DMS114 treated with DMSO at 0.1 percent for 48 hours (cell line): ENCODE data around the gene FOS.
A peak's percentile ranks its signal among the peaks of the same experiment; 100 is the strongest.
"Not testable (repeated sequence)": the region's sequence is repeated elsewhere in the genome, so short reads cannot be mapped to it uniquely, and the experiment has no call there.

ENCODE experiments used
- DNase-seq: peaks from one replicate; lab custom pipeline; 2025; ENCODE audit not compliant: unreplicated experiment; lab: John Stamatoyannopoulos, UW

Gene FOS

DNA sequence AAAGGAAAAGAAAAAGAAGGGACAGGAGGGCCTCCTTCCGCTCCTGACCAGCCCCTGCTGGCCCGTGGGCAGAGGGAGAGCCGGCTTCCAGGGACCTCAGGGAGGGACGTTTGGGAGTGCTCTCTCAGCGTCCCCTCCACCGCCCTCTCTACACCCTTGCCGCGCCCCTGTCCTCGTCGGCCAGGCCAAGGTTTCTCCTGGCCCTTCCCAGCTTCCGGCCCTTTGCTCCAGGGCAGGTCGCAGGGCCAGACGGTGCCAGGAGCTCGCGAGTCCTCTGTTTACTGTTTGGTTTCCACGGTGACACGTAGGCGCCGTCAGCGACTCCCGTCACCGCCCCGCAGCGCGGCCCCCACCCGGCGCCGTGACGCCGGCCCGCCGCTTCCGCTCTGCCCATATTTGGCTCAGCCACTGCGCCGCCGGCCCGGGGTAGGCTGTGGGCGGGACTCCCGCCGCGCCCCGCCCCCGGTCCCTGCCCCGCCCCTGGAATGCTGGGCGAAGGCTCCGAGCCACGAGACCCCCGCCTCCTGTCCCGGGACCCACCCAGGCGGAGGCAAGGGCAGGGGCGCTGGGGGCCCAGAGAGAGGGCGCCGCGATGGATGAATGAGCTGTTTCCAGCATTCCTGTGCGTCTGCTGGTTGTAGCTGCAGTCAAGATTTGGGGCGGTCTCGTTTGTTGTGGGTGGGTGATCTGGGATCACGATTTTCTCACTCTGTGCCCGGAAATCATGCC lies 15.5 kb downstream of the FOS start:
- DNase-seq: peak; percentile 83

DNA sequence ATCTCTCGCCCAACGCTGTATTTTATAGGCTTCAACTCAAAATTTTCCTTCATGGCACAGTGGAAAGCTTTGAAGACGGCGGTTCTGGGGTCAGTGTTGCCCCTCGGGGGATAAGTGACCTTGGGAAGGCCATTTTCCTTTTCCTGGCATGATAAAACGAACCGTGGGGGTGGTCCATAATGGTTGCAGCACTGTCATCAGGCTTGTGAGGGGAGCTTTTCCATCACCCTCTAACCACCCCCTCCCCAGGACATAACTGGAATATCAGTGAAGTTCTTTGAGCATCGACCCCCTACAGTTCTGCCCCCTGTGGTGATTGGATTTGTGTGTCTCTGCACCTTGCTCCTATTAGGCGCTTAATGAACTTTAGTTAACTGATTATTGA lies 16.0 kb downstream of the FOS start:
- DNase-seq: peak; percentile 28

DNA sequence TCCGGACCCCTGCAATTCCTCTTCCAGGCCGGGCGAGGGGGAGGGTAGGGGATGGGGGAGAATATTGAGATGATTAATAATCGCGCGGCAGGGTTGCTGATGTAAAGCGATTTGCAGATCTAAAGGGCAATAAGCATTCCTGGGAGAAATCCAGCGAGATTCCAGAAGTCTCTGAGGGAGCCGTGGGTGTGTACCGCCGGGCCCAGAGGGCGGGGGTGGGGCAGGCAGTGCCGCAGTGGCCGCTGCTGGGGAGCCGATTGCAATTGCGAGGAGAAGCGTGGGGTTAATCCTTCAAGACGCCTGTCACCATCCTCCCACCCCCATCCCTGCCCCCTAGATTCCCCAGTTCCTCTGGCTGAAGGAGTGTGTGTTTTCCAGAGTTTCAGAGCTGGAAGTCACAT lies 16.4 kb downstream of the FOS start:
- DNase-seq: peak; percentile 23

DNA sequence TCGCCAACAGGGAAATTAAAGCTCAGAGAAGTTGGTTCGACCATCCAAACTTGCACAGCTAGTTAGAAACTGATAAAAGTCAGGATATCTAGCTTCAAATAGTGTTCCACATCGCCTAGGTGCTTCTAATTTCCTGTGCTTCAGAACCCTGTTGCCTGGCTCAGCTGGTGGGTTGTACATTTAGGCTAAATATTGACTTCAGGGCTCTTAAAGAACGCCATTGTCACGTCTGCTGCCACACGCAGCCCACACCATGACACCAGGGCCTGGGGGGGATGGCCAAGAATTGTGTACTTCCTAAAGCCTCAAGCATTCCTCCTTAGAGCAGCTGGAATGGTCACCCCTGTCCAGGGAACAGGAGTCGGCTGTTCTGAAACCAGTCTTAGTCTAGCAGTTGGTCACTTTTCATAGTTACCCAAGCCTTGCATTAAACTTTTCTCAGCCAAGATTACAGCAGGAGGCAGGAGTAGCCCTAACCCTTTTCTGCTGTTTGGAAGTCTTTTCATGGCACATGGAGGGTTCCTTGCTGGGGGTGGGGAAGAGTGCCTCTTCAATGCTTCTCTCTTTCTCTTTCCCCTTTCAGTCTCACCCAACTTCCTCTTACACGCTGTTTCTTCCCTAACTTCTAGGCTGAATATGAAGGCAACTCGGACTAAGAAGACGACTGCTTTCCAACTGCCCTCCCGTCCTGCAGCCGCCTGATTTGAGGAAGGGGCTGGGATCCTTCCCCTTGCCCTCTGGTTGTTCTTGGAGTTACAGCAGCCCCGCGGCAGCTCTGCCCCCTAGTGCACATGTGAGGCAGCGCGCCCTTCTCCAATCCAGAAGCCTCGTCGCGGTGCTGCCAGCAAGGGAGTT lies 17.1 kb downstream of the FOS start:
- peak; percentile 82 for DNase-seq

DNA sequence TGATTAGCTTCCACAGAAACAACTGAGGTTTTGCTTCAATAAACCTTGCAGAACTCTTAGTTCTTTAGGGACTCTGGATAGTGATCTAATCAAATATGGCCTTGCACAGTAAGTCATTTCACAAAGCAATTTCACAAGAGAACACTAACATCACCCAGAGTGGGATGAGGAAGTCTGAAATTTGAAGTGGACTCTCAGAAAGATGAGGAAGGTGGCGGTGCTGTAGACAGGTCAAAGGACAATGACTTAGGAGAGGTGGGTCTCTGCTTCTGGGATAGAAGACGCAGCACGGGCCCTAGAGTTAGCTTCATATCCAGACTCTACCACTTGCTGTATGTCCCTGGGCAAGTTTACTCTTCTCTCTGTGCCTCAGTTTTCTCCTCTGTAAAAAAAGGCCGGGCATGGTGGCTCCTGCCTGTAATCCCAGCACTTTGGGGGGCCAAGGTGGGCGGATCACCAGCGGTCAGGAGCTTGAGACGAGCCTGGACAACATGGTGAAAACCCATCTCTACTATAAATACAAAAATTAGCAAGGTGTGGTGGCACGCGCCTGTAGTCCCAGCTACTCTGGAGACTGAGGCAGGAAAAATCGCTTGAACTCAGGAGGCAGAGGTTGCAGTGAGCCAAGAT lies 18.9 kb downstream of the FOS start:
- no peak for DNase-seq

DNA sequence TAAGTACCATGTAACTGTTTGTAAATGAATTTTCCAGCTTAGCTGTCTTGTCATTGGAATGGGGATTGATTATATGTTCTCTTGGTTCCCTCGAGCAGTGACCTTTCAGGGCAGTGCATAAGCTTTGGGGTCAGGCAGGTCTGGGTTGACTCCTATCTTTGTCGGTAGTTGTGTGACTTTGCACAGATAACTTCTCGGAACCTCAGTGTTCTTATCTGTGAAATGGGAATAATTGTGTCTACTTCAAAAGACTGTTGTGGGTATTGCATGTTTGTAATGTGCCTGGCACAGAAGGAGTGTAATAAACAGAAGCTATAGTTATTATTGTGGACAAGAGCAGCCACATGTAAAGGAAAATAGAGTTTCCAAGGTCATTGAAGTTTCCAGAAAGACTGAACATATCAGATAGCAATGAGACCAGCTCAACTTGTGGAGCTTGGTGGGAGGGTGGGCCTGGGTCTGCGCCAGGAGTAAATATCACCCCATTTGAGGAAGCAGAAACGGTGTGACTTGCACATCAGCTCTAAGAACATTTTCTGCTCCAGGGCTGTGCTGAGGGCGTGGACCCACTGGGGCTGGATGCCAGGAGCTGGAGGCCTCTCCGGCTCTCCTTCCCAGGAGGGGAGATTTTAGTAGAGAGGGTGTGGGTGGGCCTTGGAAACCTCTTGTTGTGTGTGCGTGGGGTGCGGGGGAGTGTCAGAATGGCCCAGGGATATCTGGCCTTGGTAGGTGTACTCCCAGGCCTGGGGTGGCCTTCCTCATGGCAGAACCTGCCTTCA lies 19.7 kb downstream of the FOS start:
- DNase-seq: no peak

DNA sequence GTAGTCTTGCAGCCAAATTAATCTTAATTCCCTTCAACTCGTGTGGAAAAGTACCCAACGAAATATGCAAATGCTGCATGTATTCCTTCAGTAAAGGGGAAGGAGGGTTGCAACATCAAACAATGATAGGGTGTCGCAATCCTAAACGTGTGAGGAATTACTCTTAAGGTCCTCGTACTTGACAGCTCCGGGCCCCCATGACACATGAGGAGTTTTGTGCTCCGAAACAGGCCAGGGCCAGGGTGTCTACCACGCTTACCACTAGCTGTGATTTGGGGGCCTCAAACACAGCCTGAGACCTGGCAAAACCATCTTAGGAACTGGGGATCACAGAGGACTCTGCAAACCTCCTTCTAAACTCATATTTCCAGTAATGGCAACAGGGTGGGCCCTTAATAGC lies 20.4 kb downstream of the FOS start:
- no peak for DNase-seq

DNA sequence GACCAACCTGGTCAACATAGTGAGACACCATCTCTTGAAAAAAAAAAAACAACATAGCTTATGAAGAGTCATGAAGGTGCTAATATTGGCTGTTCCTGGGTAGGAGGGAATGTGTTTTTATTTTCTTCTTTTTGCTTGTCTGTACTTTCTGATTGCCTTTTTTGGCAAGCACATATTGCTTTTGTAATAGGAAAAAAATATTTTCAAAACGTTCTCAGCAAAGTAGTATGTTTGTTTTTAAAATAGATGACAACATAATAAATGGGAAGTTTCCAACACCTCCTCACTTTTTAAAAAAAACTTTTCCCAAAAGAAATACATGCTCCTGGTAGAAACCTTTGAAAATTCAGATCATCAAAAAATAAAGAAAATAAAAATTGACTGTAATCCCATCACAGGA lies 20.9 kb downstream of the FOS start:
- no peak for DNase-seq

DNA sequence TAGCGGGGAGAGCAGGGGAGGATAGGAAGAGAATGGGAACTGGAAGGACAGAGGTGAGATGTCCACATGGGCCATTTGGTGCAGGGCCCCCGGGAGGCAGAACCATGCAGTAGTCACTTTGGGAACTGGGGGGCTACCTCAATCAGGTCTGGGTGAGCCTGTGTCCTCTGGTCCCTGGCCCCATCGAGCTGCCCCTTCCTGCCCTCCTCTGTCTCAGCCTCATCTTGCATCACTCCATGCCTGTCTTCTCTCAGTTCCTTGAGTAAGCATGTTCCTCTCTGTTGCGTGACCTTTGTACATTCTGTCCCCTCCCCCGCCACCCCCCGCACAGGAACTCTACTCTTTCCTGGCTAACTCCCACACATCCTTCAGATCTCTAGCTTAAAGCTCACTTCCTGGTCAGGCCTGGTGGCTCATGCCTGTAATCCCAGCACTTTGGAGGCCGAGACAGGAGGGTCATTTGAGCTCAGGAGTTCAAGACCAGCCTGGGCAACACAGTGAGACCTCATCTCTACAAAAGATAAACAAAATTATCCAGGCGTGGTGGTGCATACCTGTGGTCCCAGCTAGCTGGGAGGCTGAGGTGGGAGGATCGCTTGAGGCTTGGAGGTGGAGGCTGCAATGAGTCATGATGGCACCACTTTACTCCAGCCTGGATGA lies 23.2 kb downstream of the FOS start:
- no peak for DNase-seq

DNA sequence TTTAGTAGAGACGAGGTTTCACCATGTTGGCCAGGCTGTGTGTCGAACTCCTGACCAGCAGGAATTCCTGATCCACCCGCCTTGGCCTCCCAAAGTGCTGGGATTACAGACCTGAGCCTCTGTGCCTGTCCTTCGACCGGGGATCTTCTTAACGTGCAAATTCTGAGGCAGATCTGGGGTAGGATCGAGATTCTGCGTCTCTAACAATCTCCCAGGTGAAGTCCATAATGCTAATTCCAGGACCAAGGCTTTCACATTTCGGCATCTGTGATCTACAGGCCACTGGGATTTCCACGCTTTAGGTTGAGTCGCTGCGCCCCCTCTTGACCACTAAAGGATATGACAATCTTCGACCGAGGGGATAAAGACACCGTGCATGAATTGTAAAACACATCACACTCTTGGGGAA lies 24.8 kb downstream of the FOS start:
- peak; percentile 56 for DNase-seq

DNA sequence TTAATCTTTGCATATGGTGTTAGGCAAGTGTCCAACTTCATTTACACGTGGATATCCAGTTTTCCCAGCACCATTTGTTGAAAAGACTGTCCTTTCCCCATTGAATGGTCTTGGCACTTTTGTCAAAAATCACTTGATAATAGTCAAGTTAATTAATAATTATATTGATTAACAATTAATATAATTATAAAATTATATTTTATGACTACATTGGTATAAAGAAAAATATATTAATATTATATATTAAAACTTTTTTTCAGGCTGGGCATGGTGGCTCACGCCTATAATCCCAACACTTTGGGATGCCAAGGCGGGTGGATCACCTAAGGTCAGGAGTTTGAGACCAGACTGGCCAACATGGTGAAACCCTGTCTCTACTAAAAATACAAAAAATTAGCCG lies 27.8 kb downstream of the FOS start:
- DNase-seq: not testable (repeated sequence)

DNA sequence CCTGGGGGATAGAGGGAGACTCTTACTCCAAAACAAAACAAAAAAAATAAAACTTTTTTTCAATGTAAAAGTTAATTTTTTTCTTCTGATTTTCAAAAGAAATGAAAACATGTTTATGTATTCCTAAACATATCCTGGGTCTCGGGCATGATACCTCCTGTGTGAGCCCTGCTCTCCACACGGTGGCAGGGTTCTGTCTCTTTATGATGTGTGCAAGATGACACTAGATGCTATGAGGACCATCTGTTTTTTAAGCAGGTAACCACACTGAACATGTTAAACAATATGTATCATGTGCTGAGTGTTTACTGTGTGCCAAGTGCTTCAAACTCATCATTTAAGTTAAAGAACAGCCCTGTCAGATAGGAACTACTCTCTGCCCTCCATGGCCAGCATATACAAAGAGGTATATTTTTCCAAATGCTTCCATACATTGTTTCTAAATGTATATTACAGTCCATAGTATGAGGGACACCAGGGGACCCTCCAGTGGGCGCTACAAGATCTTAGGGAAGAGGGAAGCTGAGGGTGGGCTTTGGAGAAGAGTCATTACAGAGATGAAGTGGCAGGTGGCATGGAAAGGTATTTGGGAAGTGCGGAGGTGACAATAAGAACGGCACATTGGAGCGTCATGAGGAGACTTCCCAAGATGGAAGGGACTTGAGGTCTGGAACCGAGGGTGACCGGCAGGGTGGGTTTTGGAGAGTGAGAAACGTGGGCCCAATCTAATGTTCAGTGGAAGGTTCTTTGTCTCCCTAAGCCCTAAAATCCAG lies 28.5 kb downstream of the FOS start:
- peak; percentile 46 for DNase-seq

DNA sequence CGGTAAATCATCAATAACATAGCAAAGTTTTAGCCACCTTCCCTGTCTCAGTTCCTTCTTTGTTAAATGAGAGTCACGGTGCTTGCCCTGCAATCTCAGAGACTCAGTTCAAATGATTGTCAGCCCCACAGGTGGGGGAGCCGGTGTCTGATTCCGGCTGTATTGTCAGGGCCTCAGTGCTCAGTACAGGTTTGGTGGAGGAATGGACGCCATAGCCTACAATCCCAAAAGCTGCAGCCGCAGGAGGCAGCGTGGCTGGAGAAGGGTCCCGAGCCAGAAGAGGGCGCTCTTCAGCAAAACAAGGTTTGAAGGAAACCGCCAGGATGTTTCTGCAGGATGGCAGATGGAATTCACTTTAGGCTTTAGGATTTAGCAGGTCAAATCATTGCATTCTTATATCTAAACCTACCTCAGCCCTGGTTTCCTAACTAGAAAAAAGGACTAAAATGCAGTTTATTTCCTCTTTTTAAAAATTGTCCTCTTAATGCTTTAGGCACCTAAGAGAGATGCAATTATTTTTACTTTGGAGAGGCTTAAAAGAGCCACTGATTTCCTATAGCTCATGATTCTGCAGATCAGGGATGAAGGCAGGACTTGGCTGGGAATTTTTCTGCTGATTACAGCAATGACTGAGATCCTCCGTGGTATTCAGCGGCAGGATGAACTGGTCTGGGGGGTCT lies 29.2 kb downstream of the FOS start:
- DNase-seq: peak; percentile 72

DNA sequence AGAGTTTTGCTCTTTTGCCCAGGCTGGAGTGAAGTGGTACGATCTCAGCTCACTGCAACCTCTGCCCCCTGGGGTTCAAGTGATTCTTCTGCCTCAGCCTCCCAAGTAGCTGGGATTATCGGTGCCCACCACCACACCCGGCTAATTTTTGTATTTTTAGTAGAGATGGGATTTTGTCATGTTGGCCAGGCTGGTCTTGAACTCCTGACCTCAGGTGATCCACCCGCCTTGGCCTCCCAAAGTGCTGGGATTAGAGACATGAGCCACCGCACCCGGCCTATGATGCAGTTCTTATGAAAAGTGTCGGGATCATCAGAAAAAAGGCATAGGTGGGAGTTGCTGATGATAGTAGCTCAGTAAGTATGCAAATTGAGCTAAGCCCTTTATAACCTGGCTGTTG lies 30.4 kb downstream of the FOS start:
- DNase-seq: not testable (repeated sequence)

DNA sequence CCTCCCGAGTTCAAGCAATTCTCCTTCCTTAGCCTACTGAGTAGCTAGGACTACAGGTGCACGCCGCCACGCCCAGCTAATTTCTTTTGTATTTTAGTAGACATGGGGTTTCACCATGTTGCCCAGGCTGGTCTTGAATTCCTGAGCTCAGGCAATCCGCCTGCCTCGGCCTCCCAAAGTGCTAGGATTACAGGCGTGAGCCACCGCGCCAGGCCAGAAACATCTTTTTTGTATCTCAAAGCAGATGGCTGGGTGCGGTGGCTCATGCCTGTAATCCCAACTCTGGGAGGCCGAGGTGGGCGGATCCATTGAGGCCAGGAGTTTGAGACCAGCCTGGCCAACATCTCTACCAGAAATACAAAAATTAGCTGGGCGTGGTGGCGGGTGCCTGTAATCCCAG lies 30.9 kb downstream of the FOS start:
- DNase-seq: not testable (repeated sequence)

DNA sequence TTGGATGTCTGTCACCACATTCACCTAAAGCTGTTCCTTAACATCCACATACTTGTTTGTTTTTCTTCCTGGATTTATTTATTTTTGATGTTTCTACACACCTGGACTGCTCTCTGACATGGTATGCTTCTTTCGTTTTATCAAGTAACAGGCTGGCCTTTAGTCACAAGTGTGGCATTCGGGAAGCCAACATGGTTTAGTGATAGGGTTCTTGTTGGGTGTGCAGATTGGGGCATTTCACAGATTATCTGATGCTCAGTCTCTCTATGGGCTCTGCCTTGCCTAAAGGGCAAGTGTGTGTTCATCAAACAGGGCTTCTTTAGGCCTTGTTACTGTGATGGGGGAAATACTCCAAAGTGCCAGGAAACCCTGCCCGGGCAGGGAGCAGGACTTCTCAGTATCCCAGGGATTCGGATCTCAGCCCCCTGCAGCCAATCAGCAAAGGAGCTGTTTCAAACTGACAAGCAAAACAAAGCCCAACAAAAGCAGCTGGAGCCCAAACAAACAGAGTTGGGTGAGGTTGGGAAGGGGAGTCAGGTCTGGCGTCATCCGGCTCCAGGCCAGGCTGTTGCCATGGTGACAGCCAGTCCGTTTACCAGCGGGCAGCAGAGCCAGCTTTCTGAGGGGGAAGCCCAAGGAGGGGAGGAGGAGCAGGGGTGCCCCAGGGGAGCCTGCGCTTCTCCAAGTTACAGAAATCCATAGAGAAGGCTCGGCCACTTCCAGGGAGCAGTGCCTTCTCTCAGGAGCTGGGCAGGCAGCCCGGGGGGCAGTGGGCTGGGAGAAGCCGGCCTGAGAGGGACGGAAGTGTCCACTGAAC lies 31.9 kb downstream of the FOS start:
- DNase-seq: no peak

DNA sequence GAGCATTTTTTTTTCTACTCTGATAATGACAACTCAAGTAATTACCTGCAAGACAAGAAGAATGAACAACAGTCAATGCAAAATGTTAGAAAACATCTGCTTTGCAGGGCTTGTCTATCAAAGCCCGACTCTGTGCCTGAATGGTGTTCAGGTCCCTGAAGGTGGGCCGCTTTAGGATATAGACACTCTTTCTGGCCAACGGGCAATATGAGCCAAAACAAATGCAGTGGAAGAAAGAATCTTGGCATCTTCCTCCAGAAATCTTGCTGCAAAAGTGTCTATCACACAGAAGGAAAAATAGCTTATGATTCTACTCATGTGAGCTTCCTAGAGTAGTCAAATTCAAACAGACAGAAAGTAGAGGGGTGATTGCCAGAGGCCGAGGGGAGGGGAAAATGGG lies 32.7 kb downstream of the FOS start:
- no peak for DNase-seq

DNA sequence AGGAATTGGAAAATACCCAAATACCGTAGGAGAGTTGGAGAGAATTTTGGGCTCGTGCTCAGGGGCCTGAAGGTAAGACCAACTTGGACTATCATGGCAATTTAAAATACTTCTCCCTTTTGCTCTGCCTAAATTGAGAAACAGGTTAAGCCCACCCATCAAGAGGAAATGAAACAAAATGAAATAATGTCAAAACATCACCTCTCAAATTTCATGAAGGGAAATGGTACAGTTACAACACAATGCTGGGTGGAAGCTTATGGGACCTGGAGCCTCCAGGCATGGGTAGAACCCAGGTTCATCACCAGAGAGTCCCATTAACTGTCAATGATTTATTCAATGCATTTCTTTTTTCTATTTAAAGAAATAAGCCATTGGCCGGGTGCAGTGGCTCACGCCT lies 33.7 kb downstream of the FOS start:
- no peak for DNase-seq

DNA sequence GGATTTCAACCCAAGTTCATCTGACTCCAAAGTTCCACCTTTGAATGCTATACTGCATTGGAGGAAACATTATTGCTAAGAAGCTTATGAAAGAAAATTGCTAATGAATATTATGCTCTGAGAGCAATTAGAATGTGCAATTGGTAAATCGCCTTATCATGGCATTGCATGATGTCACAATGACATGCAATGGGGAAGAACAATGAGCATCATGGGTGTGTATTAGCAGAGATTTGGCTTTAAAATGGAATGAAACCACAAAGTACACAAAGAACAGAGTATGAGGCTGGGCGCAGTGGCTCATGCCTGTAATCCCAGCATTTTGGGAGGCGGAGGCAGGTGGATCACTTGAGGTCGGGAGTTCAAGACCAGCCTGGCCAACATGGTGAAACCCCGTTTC lies 34.7 kb downstream of the FOS start:
- DNase-seq: no peak
